ENCODE results near the gene COL23A1. TPM values are rescaled to one million over a fixed set of nuclear protein-coding genes. Genes with fewer than 3 reads are reported as not detected.

Gene COL23A1
- total RNA-seq, 1 experiment from 2014 or later = not detected

DNA sequence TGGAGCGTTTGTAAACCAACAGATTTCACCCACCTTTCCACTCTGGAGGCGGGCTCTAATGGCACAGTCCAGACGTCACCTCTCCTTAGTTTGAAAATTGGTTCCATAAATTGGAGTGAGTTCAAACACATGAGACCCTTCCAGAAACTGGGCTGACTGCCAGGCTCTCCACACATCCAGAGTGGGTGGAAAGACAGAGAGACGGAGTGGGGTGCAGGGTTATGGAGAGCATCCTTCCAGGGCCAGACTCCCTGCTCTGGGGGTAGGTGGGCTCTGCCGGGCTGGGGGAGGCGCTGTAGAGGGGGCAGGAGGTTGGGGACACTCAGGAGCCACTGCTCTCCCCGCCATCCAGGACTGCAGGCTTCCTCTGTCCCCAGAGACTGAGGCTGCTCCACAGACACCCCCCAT is 252.9 kb downstream of the COL23A1 start:
- no peaks in the 10 kb centered on the region for H3K4me1 ChIP-seq (ENCODE audit: insufficient read depth, low read length)
- ATAC-seq (no peak), DNase-seq (no peak)
- no peak overlapping the region for H2AFZ ChIP-seq (ENCODE audit: low read length)
- CTCF ChIA-PET = no interaction called here
- no peak for TF ChIP-seq EZH2 (IDR thresholded peaks at IDR 0.05; ENCODE audit: low read length, unreplicated experiment)
- TF ChIP-seq, protein P1, sequence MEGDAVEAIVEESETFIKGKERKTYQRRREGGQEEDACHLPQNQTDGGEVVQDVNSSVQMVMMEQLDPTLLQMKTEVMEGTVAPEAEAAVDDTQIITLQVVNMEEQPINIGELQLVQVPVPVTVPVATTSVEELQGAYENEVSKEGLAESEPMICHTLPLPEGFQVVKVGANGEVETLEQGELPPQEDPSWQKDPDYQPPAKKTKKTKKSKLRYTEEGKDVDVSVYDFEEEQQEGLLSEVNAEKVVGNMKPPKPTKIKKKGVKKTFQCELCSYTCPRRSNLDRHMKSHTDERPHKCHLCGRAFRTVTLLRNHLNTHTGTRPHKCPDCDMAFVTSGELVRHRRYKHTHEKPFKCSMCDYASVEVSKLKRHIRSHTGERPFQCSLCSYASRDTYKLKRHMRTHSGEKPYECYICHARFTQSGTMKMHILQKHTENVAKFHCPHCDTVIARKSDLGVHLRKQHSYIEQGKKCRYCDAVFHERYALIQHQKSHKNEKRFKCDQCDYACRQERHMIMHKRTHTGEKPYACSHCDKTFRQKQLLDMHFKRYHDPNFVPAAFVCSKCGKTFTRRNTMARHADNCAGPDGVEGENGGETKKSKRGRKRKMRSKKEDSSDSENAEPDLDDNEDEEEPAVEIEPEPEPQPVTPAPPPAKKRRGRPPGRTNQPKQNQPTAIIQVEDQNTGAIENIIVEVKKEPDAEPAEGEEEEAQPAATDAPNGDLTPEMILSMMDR (conservative IDR thresholded peaks at IDR 0.05; ENCODE audit: low read depth, low read length) = no peak
- no peak for TF ChIP-seq EZH2phosphoT487 (IDR thresholded peaks at IDR 0.05; ENCODE audit: borderline replicate concordance, low read length)
- no peaks in the 10 kb centered on the region for H3K9me3 ChIP-seq (ENCODE audit: low read length)
- no peak overlapping the region for H3K27ac ChIP-seq (ENCODE audit: low read length)
- intact Hi-C loops (cut with micrococcal nuclease) = no loop called here
- H3K79me2 ChIP-seq (ENCODE audit: low read length) = no peaks in the 10 kb centered on the region
- BruUV-seq (replicated peaks) = no TSS peak
- POLR2A ChIA-PET (ENCODE audit: unreplicated experiment) = no interaction called here
- peaks cover 66% of the 10 kb centered on the region for H3K27me3 ChIP-seq (ENCODE audit: low read length)
- no peaks in the 10 kb centered on the region for H3F3A ChIP-seq (ENCODE audit: low read length, unreplicated experiment)
- no peak overlapping the region for H3K4me3 ChIP-seq (ENCODE audit: low read length)
- H4K20me1 ChIP-seq (ENCODE audit: low read length) = no peaks in the 10 kb centered on the region
- H3K36me3 ChIP-seq (ENCODE audit: low read depth, low read length) = no peaks in the 10 kb centered on the region
- H3K9me2 ChIP-seq (replicated peaks; ENCODE audit: low read length) = no peaks in the 10 kb centered on the region
- H3K4me2 ChIP-seq (ENCODE audit: low read length) = no peak overlapping the region
- H3K9ac ChIP-seq (ENCODE audit: low read length) = no peak overlapping the region

DNA sequence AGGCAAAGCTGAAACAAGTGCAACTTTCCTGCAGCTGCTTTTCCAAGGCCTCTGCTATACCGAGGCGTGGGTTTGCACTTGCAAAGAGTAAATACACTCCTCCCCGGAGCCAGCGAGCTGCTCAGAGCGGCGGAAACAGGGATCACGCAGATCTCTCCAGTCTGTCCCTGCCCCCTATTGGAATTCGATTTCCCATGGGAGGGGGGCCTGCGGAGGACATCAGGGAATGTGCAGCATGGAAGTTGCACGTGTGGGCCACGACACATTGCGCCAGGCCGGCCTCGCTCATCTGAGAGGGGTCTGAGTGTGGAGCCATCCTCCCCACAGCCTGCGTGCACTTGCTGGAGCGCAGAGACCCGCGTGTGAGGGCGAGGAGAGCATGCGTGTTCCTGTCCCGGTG is 253.3 kb downstream of the COL23A1 start:
- ATAC-seq = no peak
- Histone ChIP-seq H3K79me2 (ENCODE audit: low read length) (no peaks in the 10 kb centered on the region), H3K27me3 (ENCODE audit: low read length) (peaks cover 62% of the 10 kb centered on the region), H3K4me2 (ENCODE audit: low read length) (no peak overlapping the region), H3K36me3 (ENCODE audit: low read depth, low read length) (no peaks in the 10 kb centered on the region), H3K9me3 (ENCODE audit: low read length) (no peaks in the 10 kb centered on the region), H3K4me1 (ENCODE audit: insufficient read depth, low read length) (peaks cover 2% of the 10 kb centered on the region; the same call in 1 of the 2 replicates), H2AFZ (ENCODE audit: low read length) (no peak overlapping the region), H3K9ac (ENCODE audit: low read length) (no peak overlapping the region), H4K20me1 (ENCODE audit: low read length) (no peaks in the 10 kb centered on the region), H3K9me2 (replicated peaks; ENCODE audit: low read length) (no peaks in the 10 kb centered on the region), H3F3A (ENCODE audit: low read length, unreplicated experiment) (no peaks in the 10 kb centered on the region), H3K27ac (ENCODE audit: low read length) (no peak overlapping the region), H3K4me3 (ENCODE audit: low read length) (no peak overlapping the region)
- intact Hi-C loops (cut with micrococcal nuclease) = no loop called here
- CTCF ChIA-PET = no interaction called here
- no peak for DNase-seq
- no TSS peak for BruUV-seq (replicated peaks)
- TF ChIP-seq EZH2 (IDR thresholded peaks at IDR 0.05; ENCODE audit: low read length, unreplicated experiment) (no peak), EZH2phosphoT487 (IDR thresholded peaks at IDR 0.05; ENCODE audit: borderline replicate concordance, low read length) (no peak)
- TF ChIP-seq, protein P1 (conservative IDR thresholded peaks at IDR 0.05; ENCODE audit: low read depth, low read length) = no peak
- POLR2A ChIA-PET (ENCODE audit: unreplicated experiment) = no interaction called here

DNA sequence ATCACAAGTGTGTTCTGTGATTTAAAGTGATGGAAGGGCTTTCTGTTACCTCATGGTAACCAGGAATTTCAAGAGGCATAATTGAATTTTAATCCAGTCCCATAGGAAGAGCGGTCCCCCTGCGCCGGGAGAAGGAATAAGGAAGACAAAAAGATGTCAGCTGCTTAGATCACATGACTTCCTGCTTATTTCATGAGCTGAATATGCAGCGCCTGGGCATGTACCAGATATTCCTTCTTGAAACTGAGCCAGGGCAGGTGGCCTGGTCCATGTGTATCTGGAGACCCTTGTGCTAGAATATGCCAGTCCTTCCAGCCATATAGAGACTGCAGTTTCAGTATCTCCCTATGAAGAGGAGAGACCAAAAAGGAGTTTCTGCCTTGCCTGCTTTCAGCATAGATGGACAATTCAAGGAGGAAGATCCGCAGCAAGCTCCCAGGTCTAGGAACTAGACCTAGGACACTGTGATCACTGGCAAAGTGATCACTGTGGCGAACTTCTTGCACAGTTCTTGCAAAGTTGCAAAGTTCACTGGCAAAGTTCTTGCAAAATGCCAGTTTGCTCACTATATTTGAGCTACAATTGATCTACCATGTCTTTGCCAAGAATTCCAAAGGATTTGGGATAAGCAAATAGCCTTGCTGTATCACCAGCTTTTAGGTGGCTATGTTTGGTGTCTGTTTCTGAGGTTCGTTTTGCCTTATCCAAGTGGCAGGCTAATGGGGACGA is 254.7 kb downstream of the COL23A1 start:
- Histone ChIP-seq H2AFZ (ENCODE audit: low read length) (no peak overlapping the region), H3K27me3 (ENCODE audit: low read length) (peaks cover 48% of the 10 kb centered on the region), H3K9me2 (replicated peaks; ENCODE audit: low read length) (no peaks in the 10 kb centered on the region), H3K27ac (ENCODE audit: low read length) (no peak overlapping the region), H4K20me1 (ENCODE audit: low read length) (no peaks in the 10 kb centered on the region), H3K36me3 (ENCODE audit: low read depth, low read length) (no peaks in the 10 kb centered on the region), H3K4me1 (ENCODE audit: insufficient read depth, low read length) (peaks cover 12% of the 10 kb centered on the region; the same call in 1 of the 2 replicates), H3K79me2 (ENCODE audit: low read length) (no peaks in the 10 kb centered on the region), H3K9me3 (ENCODE audit: low read length) (no peaks in the 10 kb centered on the region), H3K4me2 (ENCODE audit: low read length) (no peak overlapping the region), H3K9ac (ENCODE audit: low read length) (no peak overlapping the region), H3F3A (ENCODE audit: low read length, unreplicated experiment) (no peaks in the 10 kb centered on the region), H3K4me3 (ENCODE audit: low read length) (no peak overlapping the region)
- DNase-seq (no peak), ATAC-seq (no peak)
- intact Hi-C loops (cut with micrococcal nuclease) = no loop called here
- TF ChIP-seq EZH2phosphoT487 (IDR thresholded peaks at IDR 0.05; ENCODE audit: borderline replicate concordance, low read length) = no peak
- TF ChIP-seq EZH2 (IDR thresholded peaks at IDR 0.05; ENCODE audit: low read length, unreplicated experiment) = no peak
- TF ChIP-seq, protein P1 (conservative IDR thresholded peaks at IDR 0.05; ENCODE audit: low read depth, low read length) = no peak
- no TSS peak for BruUV-seq (replicated peaks)
- CTCF ChIA-PET = no interaction called here
- POLR2A ChIA-PET (ENCODE audit: unreplicated experiment) = no interaction called here

Data from PC-3 (cell line).